Hematopoietic multipotent progenitor cell treated with erythropoietin and hydrocortisone succinate and interleukin-3 and kit ligand, for 17 days (in vitro differentiated cells): ENCODE measurements around the gene PTCD2.

ENCODE experiments used
- DNase-seq: peaks from one replicate; pipeline ENCODE4 v3.0.0-alpha.2; 2015; ENCODE audit warnings: low spot score

PTCD2 gene

GRCh38 chr5:72417333-72418062, 97.3 kb downstream of the PTCD2 start:
- no peak for DNase-seq
